Tibial nerve (tissue), 4 donors: ENCODE data around the gene TBC1D22A. TPM values are rescaled to one million over a fixed set of nuclear protein-coding genes. Genes with fewer than 3 reads are reported as not detected.

Experiments used
- DNase-seq, 2 donors: peaks; one replicate each; pipeline ENCODE4 v3.0.0-alpha.2; 2019; ENCODE audit warnings: low spot score in 2 of 2
- H3K27ac ChIP-seq, 4 donors: fragments of 200-600 bp; sonication (generic) in 3 of 4; one replicate each; pipeline ENCODE4 v1.5.1; 2017 to 2019; ENCODE audit warnings: mild to moderate bottlenecking in 1 of 4
- H3K27me3 ChIP-seq, 2 donors: fragments of 200-600 bp; sonication (generic) in 1 of 2; one replicate each; pipeline versions ENCODE4 v1.5.1 to v1.6.0; 2017 to 2019
- H3K36me3 ChIP-seq, 3 donors: fragments of 200-600 bp; sonication (generic); one replicate each; pipeline ENCODE4 v1.5.1; 2018 to 2019
- H3K4me1 ChIP-seq, 4 donors: fragments of 200-600 bp; sonication (generic) in 3 of 4; one replicate each; pipeline ENCODE4 v1.5.1; 2017 to 2019
- H3K4me3 ChIP-seq, 4 donors: fragments of 200-600 bp; sonication (generic) in 3 of 4; one replicate each; pipeline ENCODE4 v1.5.1; 2017 to 2019; ENCODE audit warnings: mild to moderate bottlenecking in 1 of 4, moderate library complexity in 1 of 4
- H3K9me3 ChIP-seq, 4 donors: fragments of 200-600 bp; sonication (generic) in 3 of 4; one replicate each; pipeline ENCODE4 v1.5.1; 2017 to 2019
- CTCF ChIP-seq, 5 experiments: fragments of 200-600 bp in 3 of 5; fragments of 450-650 bp in 2 of 5; sonication (generic) in 3 of 5; IDR thresholded peaks; one replicate each; pipeline ENCODE4 v1.5.1; 2016 to 2019; ENCODE audit warnings: antibody characterized with exemption in 5 of 5, mild to moderate bottlenecking in 3 of 5, moderate library complexity in 2 of 5
- EP300 ChIP-seq, 2 donors: sonication (generic); formaldehyde crosslinking; IDR thresholded peaks; one replicate each; pipeline ENCODE4 v1.6.1; 2017; ENCODE audit warnings: antibody characterized with exemption in 2 of 2, mild to moderate bottlenecking in 1 of 2
- POLR2A ChIP-seq, 2 donors: fragments of 450-650 bp; IDR thresholded peaks; one replicate each; pipeline ENCODE4 v1.6.1; 2017; ENCODE audit warnings: antibody characterized with exemption in 2 of 2, mild to moderate bottlenecking in 2 of 2, moderate library complexity in 2 of 2
- WGBS, 2 donors: methylation state at CpG; one replicate each; pipeline ENCODE4 v1.1.5; 2018; 5-methylcytosine and 5-hydroxymethylcytosine counted together
- total RNA-seq, 4 donors: library from RNA; depleted of rRNA; stranded (reverse); fragments of >200 nt; gene quantifications; one replicate each; pipeline ENCODE4 v1.1.0, GENCODE V29; 2016

The TBC1D22A gene
- total RNA-seq, 4 donors from 2014 or later, result 27.3 to 35.4 (median 29.3) TPM

GRCh38 chr22:47011859-47012258 is 249.4 kb downstream of the TBC1D22A start:
- DNase-seq, result no peak
- Histone ChIP-seq H3K27ac (no peak overlapping the region), H3K4me1 (no peaks in the 10 kb centered on the region), H3K4me3 (no peak overlapping the region), H3K27me3 (no peaks in the 10 kb centered on the region), H3K36me3 (peaks cover 0 to 34% (median 0%) of the 10 kb centered on the region in 3 donors), H3K9me3 (no peaks in the 10 kb centered on the region)
- 81 to 87% methylated on average over 8 of the region's 8 CpGs for WGBS, 2 donors
- TF ChIP-seq CTCF (IDR thresholded peaks at IDR 0.05), result no peak
- TF ChIP-seq POLR2A (IDR thresholded peaks at IDR 0.05), result no peak
- TF ChIP-seq EP300 (IDR thresholded peaks at IDR 0.05), result no peak

GRCh38 chr22:47012589-47013370 is 250.3 kb downstream of the TBC1D22A start:
- Histone ChIP-seq H3K36me3 (peaks cover 0 to 25% (median 0%) of the 10 kb centered on the region in 3 donors), H3K27ac (no peak overlapping the region), H3K27me3 (no peaks in the 10 kb centered on the region), H3K9me3 (no peaks in the 10 kb centered on the region), H3K4me1 (no peaks in the 10 kb centered on the region), H3K4me3 (no peak overlapping the region)
- 87 to 88% methylated on average over 20 of the region's 20 CpGs for WGBS, 2 donors
- TF ChIP-seq CTCF (IDR thresholded peaks at IDR 0.05) (no peak), EP300 (IDR thresholded peaks at IDR 0.05) (no peak), POLR2A (IDR thresholded peaks at IDR 0.05) (no peak)
- no peak for DNase-seq

GRCh38 chr22:47013861-47014635 is 251.6 kb downstream of the TBC1D22A start:
- H3K9me3 ChIP-seq, result no peaks in the 10 kb centered on the region
- H3K4me3 ChIP-seq, result no peak overlapping the region
- no peak overlapping the region for H3K27ac ChIP-seq
- TF ChIP-seq POLR2A (IDR thresholded peaks at IDR 0.05) (no peak), EP300 (IDR thresholded peaks at IDR 0.05) (no peak), CTCF (IDR thresholded peaks at IDR 0.05) (no peak)
- no peaks in the 10 kb centered on the region for H3K4me1 ChIP-seq
- WGBS, 2 donors, result 93 to 94% methylated on average over 21 to 23 of the region's 23 CpGs
- DNase-seq, result no peak
- no peaks in the 10 kb centered on the region for H3K27me3 ChIP-seq
- H3K36me3 ChIP-seq, result peaks cover 0 to 16% (median 0%) of the 10 kb centered on the region in 3 donors

GRCh38 chr22:47014636-47015345 is 252.3 kb downstream of the TBC1D22A start:
- peaks cover 0 to 9% (median 0%) of the 10 kb centered on the region in 3 donors for H3K36me3 ChIP-seq
- H3K27ac ChIP-seq, result no peak overlapping the region
- no peaks in the 10 kb centered on the region for H3K9me3 ChIP-seq
- DNase-seq, result no peak
- 93 to 96% methylated on average over 19 to 21 of the region's 21 CpGs for WGBS, 2 donors
- no peak overlapping the region for H3K4me3 ChIP-seq
- no peak for TF ChIP-seq CTCF (IDR thresholded peaks at IDR 0.05)
- no peak for TF ChIP-seq POLR2A (IDR thresholded peaks at IDR 0.05)
- TF ChIP-seq EP300 (IDR thresholded peaks at IDR 0.05), result no peak
- H3K27me3 ChIP-seq, result no peaks in the 10 kb centered on the region
- no peaks in the 10 kb centered on the region for H3K4me1 ChIP-seq
